Measurements from ENCODE around the gene POLQ. TPM values are rescaled to one million over a fixed set of nuclear protein-coding genes. Genes with fewer than 3 reads are reported as not detected.

Gene POLQ
- total and polyA plus RNA-seq, 7 experiments from 2014 or later, result 0.04 to 26.6 (median 0.24) TPM

- ChIA-PET CTCF (no interaction called here), POLR2A (no interaction called here)
- no peaks in the 10 kb centered on the region for H3K4me1 Mint-ChIP-seq
- Histone ChIP-seq H3K4me1 (ENCODE audit: control insufficient read depth in 2 of 2, insufficient read depth in 2 of 2, low read length in 2 of 2) (no peaks in the 10 kb centered on the region), H3K27me3 (ENCODE audit: control insufficient read depth in 2 of 2, insufficient read depth in 2 of 2, low read length in 2 of 2) (no peaks in the 10 kb centered on the region), H3K27ac (ENCODE audit: low read depth, low read length) (no peak overlapping the region), H3K36me3 (ENCODE audit: control insufficient read depth in 2 of 3, insufficient read depth in 3 of 3, low read length in 3 of 3) (no peaks in the 10 kb centered on the region), H3K9me3 (ENCODE audit: control insufficient read depth in 2 of 3, low read length in 3 of 3) (peaks cover 0 to 10% (median 5%) of the 10 kb centered on the region in 3 experiments), H3K4me3 (ENCODE audit: low read length) (no peak overlapping the region)
- no peak for DNase-seq
- peaks cover 5 to 34% (median 15%) of the 10 kb centered on the region in 11 donors for H3K9me3 Mint-ChIP-seq
- peaks cover 0 to 64% (median 8%) of the 10 kb centered on the region in 5 donors for H3K36me3 Mint-ChIP-seq
- no peak overlapping the region for H3K27ac Mint-ChIP-seq
- no peak for ATAC-seq
- no peak overlapping the region for H3K4me3 Mint-ChIP-seq
- no peaks in the 10 kb centered on the region for H3K27me3 Mint-ChIP-seq
- intact Hi-C loops (cut with micrococcal nuclease), result no loop called here
Observed at GRCh38 chr3:121515862-121516261, 29.9 kb downstream of the POLQ start.

- CTCF ChIA-PET, result no interaction called here
- no peak for DNase-seq
- no peak overlapping the region for H3K4me3 ChIP-seq (ENCODE audit: low read length)
- Mint-ChIP-seq H3K36me3 (peaks cover 0 to 59% (median 8%) of the 10 kb centered on the region in 5 donors), H3K27me3 (no peaks in the 10 kb centered on the region), H3K4me1 (no peaks in the 10 kb centered on the region), H3K27ac (no peak overlapping the region), H3K9me3 (peaks cover 5 to 34% (median 15%) of the 10 kb centered on the region in 11 donors), H3K4me3 (no peak overlapping the region)
- H3K27ac ChIP-seq (ENCODE audit: low read depth, low read length), result no peak overlapping the region
- no peak for ATAC-seq
- intact Hi-C loops (cut with micrococcal nuclease), result no loop called here
- no peaks in the 10 kb centered on the region for H3K27me3 ChIP-seq (ENCODE audit: control insufficient read depth in 2 of 2, insufficient read depth in 2 of 2, low read length in 2 of 2)
- POLR2A ChIA-PET, result no interaction called here
- H3K36me3 ChIP-seq (ENCODE audit: control insufficient read depth in 2 of 3, insufficient read depth in 3 of 3, low read length in 3 of 3), result no peaks in the 10 kb centered on the region
- peaks cover 0 to 10% (median 5%) of the 10 kb centered on the region in 3 experiments for H3K9me3 ChIP-seq (ENCODE audit: control insufficient read depth in 2 of 3, low read length in 3 of 3)
- no peaks in the 10 kb centered on the region for H3K4me1 ChIP-seq (ENCODE audit: control insufficient read depth in 2 of 2, insufficient read depth in 2 of 2, low read length in 2 of 2)
Observed at GRCh38 chr3:121515313-121515712, 30.5 kb downstream of the POLQ start.

GRCh38 chr3:121514496-121514895, 31.3 kb downstream of the POLQ start:
- H3K27me3 Mint-ChIP-seq, result no peaks in the 10 kb centered on the region
- H3K27me3 ChIP-seq (ENCODE audit: control insufficient read depth in 2 of 2, insufficient read depth in 2 of 2, low read length in 2 of 2), result no peaks in the 10 kb centered on the region
- no peak overlapping the region for H3K4me3 Mint-ChIP-seq
- DNase-seq (no peak), ATAC-seq (no peak)
- no peaks in the 10 kb centered on the region for H3K4me1 ChIP-seq (ENCODE audit: control insufficient read depth in 2 of 2, insufficient read depth in 2 of 2, low read length in 2 of 2)
- H3K36me3 Mint-ChIP-seq, result peaks cover 0 to 53% (median 8%) of the 10 kb centered on the region in 5 donors
- peaks cover 0 to 10% (median 5%) of the 10 kb centered on the region in 3 experiments for H3K9me3 ChIP-seq (ENCODE audit: control insufficient read depth in 2 of 3, low read length in 3 of 3)
- H3K27ac Mint-ChIP-seq, result no peak overlapping the region
- ChIA-PET CTCF (no interaction called here), POLR2A (no interaction called here)
- intact Hi-C loops (cut with micrococcal nuclease), result no loop called here
- peaks cover 5 to 34% (median 15%) of the 10 kb centered on the region in 11 donors for H3K9me3 Mint-ChIP-seq
- no peak overlapping the region for H3K4me3 ChIP-seq (ENCODE audit: low read length)
- no peaks in the 10 kb centered on the region for H3K4me1 Mint-ChIP-seq
- no peak overlapping the region for H3K27ac ChIP-seq (ENCODE audit: low read depth, low read length)
- H3K36me3 ChIP-seq (ENCODE audit: control insufficient read depth in 2 of 3, insufficient read depth in 3 of 3, low read length in 3 of 3), result no peaks in the 10 kb centered on the region

- H3K36me3 ChIP-seq (ENCODE audit: control insufficient read depth in 2 of 3, insufficient read depth in 3 of 3, low read length in 3 of 3), result no peaks in the 10 kb centered on the region
- no peaks in the 10 kb centered on the region for H3K4me1 ChIP-seq (ENCODE audit: control insufficient read depth in 2 of 2, insufficient read depth in 2 of 2, low read length in 2 of 2)
- no peaks in the 10 kb centered on the region for H3K27me3 ChIP-seq (ENCODE audit: control insufficient read depth in 2 of 2, insufficient read depth in 2 of 2, low read length in 2 of 2)
- no peak overlapping the region for H3K27ac ChIP-seq (ENCODE audit: low read depth, low read length)
- CTCF ChIA-PET, result no interaction called here
- no peak for DNase-seq
- Mint-ChIP-seq H3K27me3 (no peaks in the 10 kb centered on the region), H3K4me3 (no peak overlapping the region), H3K27ac (no peak overlapping the region), H3K9me3 (peaks cover 0 to 5% (median 0%) of the 10 kb centered on the region in 11 donors), H3K36me3 (peaks cover 0 to 34% (median 0%) of the 10 kb centered on the region in 5 donors), H3K4me1 (peaks cover 0 to 3% (median 0%) of the 10 kb centered on the region in 7 donors)
- intact Hi-C loops (cut with micrococcal nuclease), result no loop called here
- H3K9me3 ChIP-seq (ENCODE audit: control insufficient read depth in 2 of 3, low read length in 3 of 3), result no peaks in the 10 kb centered on the region
- POLR2A ChIA-PET, result no interaction called here
- H3K4me3 ChIP-seq (ENCODE audit: low read length), result no peak overlapping the region
- ATAC-seq, result no peak
Observed at GRCh38 chr3:121508389-121508788, 37.4 kb downstream of the POLQ start.

GRCh38 chr3:121505256-121505655, 40.5 kb downstream of the POLQ start:
- Histone ChIP-seq H3K9me3 (ENCODE audit: control insufficient read depth in 2 of 3, low read length in 3 of 3) (no peaks in the 10 kb centered on the region), H3K27ac (ENCODE audit: low read depth, low read length) (no peak overlapping the region), H3K4me1 (ENCODE audit: control insufficient read depth in 2 of 2, insufficient read depth in 2 of 2, low read length in 2 of 2) (no peaks in the 10 kb centered on the region), H3K4me3 (ENCODE audit: low read length) (no peak overlapping the region), H3K36me3 (ENCODE audit: control insufficient read depth in 2 of 3, insufficient read depth in 3 of 3, low read length in 3 of 3) (no peaks in the 10 kb centered on the region), H3K27me3 (ENCODE audit: control insufficient read depth in 2 of 2, insufficient read depth in 2 of 2, low read length in 2 of 2) (no peaks in the 10 kb centered on the region)
- H3K36me3 Mint-ChIP-seq, result peaks cover 0 to 31% (median 0%) of the 10 kb centered on the region in 5 donors
- H3K4me1 Mint-ChIP-seq, result peaks cover 0 to 3% (median 0%) of the 10 kb centered on the region in 7 donors
- H3K4me3 Mint-ChIP-seq, result no peak overlapping the region
- no peak overlapping the region for H3K27ac Mint-ChIP-seq
- intact Hi-C loops (cut with micrococcal nuclease), result no loop called here
- ATAC-seq, result no peak
- ChIA-PET CTCF (no interaction called here), POLR2A (no interaction called here)
- no peaks in the 10 kb centered on the region for H3K9me3 Mint-ChIP-seq
- DNase-seq, result no peak
- no peaks in the 10 kb centered on the region for H3K27me3 Mint-ChIP-seq

- intact Hi-C loops (cut with micrococcal nuclease), result no loop called here
Observed at GRCh38 chr3:121504618-121505017, 41.2 kb downstream of the POLQ start.

GRCh38 chr3:121496786-121497185, 49.0 kb downstream of the POLQ start:
- H3K4me3 ChIP-seq (ENCODE audit: low read length), result no peak overlapping the region
- CTCF ChIA-PET, result no interaction called here
- H3K36me3 Mint-ChIP-seq, result peaks cover 0 to 20% (median 0%) of the 10 kb centered on the region in 5 donors
- no peaks in the 10 kb centered on the region for H3K9me3 Mint-ChIP-seq
- no peak for DNase-seq
- intact Hi-C loops (cut with micrococcal nuclease), result no loop called here
- no peaks in the 10 kb centered on the region for H3K36me3 ChIP-seq (ENCODE audit: control insufficient read depth in 2 of 3, insufficient read depth in 3 of 3, low read length in 3 of 3)
- no peaks in the 10 kb centered on the region for H3K27me3 Mint-ChIP-seq
- POLR2A ChIA-PET, result no interaction called here
- ATAC-seq, result no peak
- no peaks in the 10 kb centered on the region for H3K4me1 ChIP-seq (ENCODE audit: control insufficient read depth in 2 of 2, insufficient read depth in 2 of 2, low read length in 2 of 2)
- no peaks in the 10 kb centered on the region for H3K4me1 Mint-ChIP-seq
- no peaks in the 10 kb centered on the region for H3K27me3 ChIP-seq (ENCODE audit: control insufficient read depth in 2 of 2, insufficient read depth in 2 of 2, low read length in 2 of 2)
- H3K27ac Mint-ChIP-seq, result no peak overlapping the region
- no peak overlapping the region for H3K4me3 Mint-ChIP-seq
- no peaks in the 10 kb centered on the region for H3K9me3 ChIP-seq (ENCODE audit: control insufficient read depth in 2 of 3, low read length in 3 of 3)
- no peak overlapping the region for H3K27ac ChIP-seq (ENCODE audit: low read depth, low read length)

More at GRCh38 chr3:121504618-121505017, 41.2 kb downstream of the POLQ start:
- Mint-ChIP-seq H3K27ac (no peak overlapping the region), H3K9me3 (no peaks in the 10 kb centered on the region), H3K4me1 (peaks cover 0 to 3% (median 0%) of the 10 kb centered on the region in 7 donors), H3K27me3 (no peaks in the 10 kb centered on the region), H3K36me3 (peaks cover 0 to 31% (median 0%) of the 10 kb centered on the region in 5 donors), H3K4me3 (no peak overlapping the region)
- H3K9me3 ChIP-seq (ENCODE audit: control insufficient read depth in 2 of 3, low read length in 3 of 3), result no peaks in the 10 kb centered on the region
- ChIA-PET CTCF (no interaction called here), POLR2A (no interaction called here)
- no peaks in the 10 kb centered on the region for H3K36me3 ChIP-seq (ENCODE audit: control insufficient read depth in 2 of 3, insufficient read depth in 3 of 3, low read length in 3 of 3)
- H3K4me1 ChIP-seq (ENCODE audit: control insufficient read depth in 2 of 2, insufficient read depth in 2 of 2, low read length in 2 of 2), result no peaks in the 10 kb centered on the region
- no peaks in the 10 kb centered on the region for H3K27me3 ChIP-seq (ENCODE audit: control insufficient read depth in 2 of 2, insufficient read depth in 2 of 2, low read length in 2 of 2)
- no peak overlapping the region for H3K27ac ChIP-seq (ENCODE audit: low read depth, low read length)
- ATAC-seq (no peak), DNase-seq (no peak)
- no peak overlapping the region for H3K4me3 ChIP-seq (ENCODE audit: low read length)

All from naive thymus-derived CD4-positive, alpha-beta T cell (primary cell).